PFSK-1 (cell line): ENCODE results near the gene LCN15.

Source experiments
- FOXP2 ChIP-seq: optimal IDR thresholded peaks from 2 replicates; pipeline ENCODE3; 2011; ENCODE audit warnings: borderline replicate concordance, control low read depth, inconsistent platforms; ENCODE audit not compliant: insufficient read depth; ENCODE audit errors: extremely low read length, extremely low read depth
- POLR2AphosphoS5 ChIP-seq: IDR thresholded peaks from 2 replicates; pipeline ENCODE4 v1.6.1; 2012; ENCODE audit warnings: low read depth, mild to moderate bottlenecking, control low read depth, low read length, moderate library complexity
- REST ChIP-seq, 2 experiments: IDR thresholded peaks; 2 replicates each; pipeline versions ENCODE4 v1.6.1 to v1.8.0; 2011 to 2012; ENCODE audit warnings: low read depth in 2 of 2, low read length in 2 of 2, control low read depth in 1 of 2, inconsistent platforms in 1 of 2, mild to moderate bottlenecking in 1 of 2, moderate library complexity in 1 of 2; ENCODE audit not compliant: insufficient read depth in 1 of 2
- SIN3A ChIP-seq: IDR thresholded peaks from 2 replicates; pipeline ENCODE4 v1.6.1; 2012; ENCODE audit warnings: mild to moderate bottlenecking, low read length, moderate library complexity, borderline replicate concordance; ENCODE audit not compliant: insufficient read depth
- TAF1 ChIP-seq: IDR thresholded peaks from 2 replicates; pipeline ENCODE4 v1.6.1; 2012; ENCODE audit warnings: low read length, control low read depth, borderline replicate concordance; ENCODE audit not compliant: insufficient read depth

LCN15 gene

DNA sequence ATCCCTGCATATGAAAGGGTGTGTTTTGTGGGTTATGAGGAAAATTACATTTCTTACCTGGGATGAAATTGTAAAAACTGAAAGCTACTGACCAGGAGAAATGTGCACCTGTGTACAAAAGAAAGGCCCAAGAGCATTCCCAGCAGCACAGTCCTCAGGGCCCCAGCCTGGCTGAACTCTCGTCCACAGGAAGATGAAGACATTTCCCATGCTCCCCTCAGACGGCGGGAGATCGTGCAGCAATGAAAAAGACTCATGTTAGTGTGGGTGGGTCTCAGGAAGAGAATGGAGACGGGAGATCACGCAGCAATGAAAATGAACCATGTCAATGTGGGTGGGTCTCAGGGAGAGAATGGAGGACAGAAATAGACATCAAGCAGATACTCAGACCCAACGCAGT lies 12.6 kb upstream of the LCN15 start:
- TF ChIP-seq SIN3A: no peak
- no peak for TF ChIP-seq POLR2AphosphoS5
- no peak for TF ChIP-seq TAF1
- no peak for TF ChIP-seq FOXP2
- no peak for TF ChIP-seq REST (IDR thresholded peaks at IDR 0.05; ENCODE audit: insufficient read depth in 1 of 2, low read depth in 2 of 2, low read length in 2 of 2)

DNA sequence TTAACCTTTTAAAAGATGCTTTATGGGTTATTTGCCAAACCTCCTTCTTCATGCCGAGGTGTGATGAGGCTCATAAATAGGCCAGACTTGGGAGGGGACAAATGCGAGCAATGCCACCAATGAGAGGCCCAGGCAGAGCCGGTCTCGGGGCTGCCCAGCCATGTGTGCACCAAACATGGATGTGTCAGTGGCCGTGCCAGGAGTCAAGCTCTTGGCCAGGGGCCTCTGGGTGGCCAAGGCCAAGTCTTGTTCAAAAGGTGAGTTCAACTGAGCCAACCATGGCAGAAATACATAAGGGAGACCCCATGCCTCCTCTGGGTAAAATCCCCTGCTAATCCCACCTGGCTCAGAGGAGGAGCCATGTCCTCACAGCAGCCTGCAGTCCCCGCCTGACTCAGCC lies 10.9 kb upstream of the LCN15 start:
- no peak for TF ChIP-seq TAF1
- no peak for TF ChIP-seq SIN3A
- no peak for TF ChIP-seq FOXP2
- TF ChIP-seq POLR2AphosphoS5: no peak
- TF ChIP-seq REST (IDR thresholded peaks at IDR 0.05; ENCODE audit: insufficient read depth in 1 of 2, low read depth in 2 of 2, low read length in 2 of 2): no peak

DNA sequence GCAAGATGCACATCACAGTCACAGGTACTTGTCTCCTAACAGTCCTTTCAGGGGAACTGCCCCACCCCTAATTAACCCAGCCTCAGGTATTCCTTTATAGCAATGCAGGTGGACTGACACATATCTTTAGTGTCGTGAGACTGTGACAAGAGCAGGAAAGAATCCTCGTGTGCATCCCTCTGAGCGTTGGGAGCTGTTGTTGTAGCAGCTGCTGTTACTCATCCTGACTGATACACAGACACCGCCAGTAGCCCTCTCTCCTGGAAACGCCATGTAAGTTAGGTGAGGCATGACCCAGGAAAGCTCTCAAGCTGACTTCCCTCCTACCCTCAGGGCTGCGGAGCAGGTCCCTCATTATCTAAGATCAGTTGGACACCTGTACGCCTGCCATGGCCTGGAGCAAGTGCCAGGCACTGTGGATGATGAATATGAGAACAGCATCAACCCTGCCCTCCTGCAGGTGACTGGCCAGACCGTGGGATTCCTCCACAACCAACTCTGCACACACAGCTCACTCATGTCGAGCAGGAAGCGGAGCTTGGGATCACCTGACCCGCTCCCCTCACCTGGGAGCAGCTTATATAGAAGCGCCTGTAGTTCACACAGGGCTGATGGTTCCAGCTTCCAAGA lies 10.2 kb upstream of the LCN15 start:
- TF ChIP-seq FOXP2 (no peak), POLR2AphosphoS5 (no peak), TAF1 (no peak)

DNA sequence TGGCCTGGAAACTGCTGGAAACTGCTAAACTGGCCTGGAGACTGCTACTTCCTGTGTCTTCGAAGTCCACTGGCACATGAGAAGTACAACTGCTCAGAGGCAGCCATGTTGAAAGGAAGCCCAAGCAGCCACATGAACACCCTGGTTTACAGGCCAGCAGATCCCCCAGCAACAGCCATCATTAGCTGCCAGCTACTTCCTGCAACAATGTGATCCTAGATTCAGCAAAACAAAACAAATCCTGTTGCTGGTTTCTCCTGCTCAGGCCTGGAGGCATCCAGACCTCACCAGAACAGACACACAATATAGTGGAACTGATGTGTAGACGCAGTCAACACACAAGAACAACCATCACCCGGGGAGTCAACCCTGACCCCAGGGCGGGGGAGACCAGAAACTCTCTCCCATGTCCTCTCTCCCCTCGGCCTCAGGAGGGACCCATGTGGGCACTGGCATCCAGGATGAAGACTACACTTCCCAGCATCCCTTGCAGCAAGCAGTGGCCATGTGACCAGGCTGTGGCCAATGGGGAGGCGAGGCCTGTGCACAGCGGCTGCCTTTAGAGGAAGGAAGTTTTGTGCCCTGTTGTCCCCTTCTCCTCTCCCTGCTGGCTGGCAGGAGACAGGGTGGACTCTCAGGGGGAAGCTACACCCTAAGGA lies 9.2 kb upstream of the LCN15 start:
- TF ChIP-seq REST (IDR thresholded peaks at IDR 0.05; ENCODE audit: insufficient read depth in 1 of 2, low read depth in 2 of 2, low read length in 2 of 2) (no peak), SIN3A (no peak), POLR2AphosphoS5 (no peak), TAF1 (no peak), FOXP2 (no peak)

- TF ChIP-seq REST (IDR thresholded peaks at IDR 0.05; ENCODE audit: insufficient read depth in 1 of 2, low read depth in 2 of 2, low read length in 2 of 2): no peak
- TF ChIP-seq TAF1: no peak
- no peak for TF ChIP-seq FOXP2
- no peak for TF ChIP-seq SIN3A
- TF ChIP-seq POLR2AphosphoS5: no peak
These were observed 7.6 kb upstream of the LCN15 start for GRCh38 chr9:136771907-136772415.
